Non-pigmented ciliary epithelial cell (primary cell): Measurements from ENCODE around the gene SETD3.

Experiments
- DNase-seq: peaks from one replicate; pipeline ENCODE4 v3.0.0-alpha.2; 2010; ENCODE audit warnings: low read depth

Gene SETD3

GRCh38 chr14:99479906-99480869 lies at the start of gene SETD3:
Gene SETD3, minus strand, starts transcription at chr14:99480859. Its CDS starts 15,054 bp downstream, at chr14:99465805.
- no peak for DNase-seq

GRCh38 chr14:99529899-99530298 lies 49.2 kb upstream of the SETD3 start:
- DNase-seq = no peak

GRCh38 chr14:99527427-99528076 lies 46.9 kb upstream of the SETD3 start:
- no peak for DNase-seq

- DNase-seq = no peak
Observed at GRCh38 chr14:99527026-99527425, 46.4 kb upstream of the SETD3 start.

- DNase-seq = no peak
Observed at GRCh38 chr14:99525699-99526080, 45.0 kb upstream of the SETD3 start.

GRCh38 chr14:99524804-99525698 lies 44.4 kb upstream of the SETD3 start:
- DNase-seq = no peak

- DNase-seq = no peak
Observed at GRCh38 chr14:99524091-99524661, 43.5 kb upstream of the SETD3 start.

GRCh38 chr14:99523704-99524055 lies 43.0 kb upstream of the SETD3 start:
- DNase-seq = no peak

GRCh38 chr14:99522934-99523703 lies 42.5 kb upstream of the SETD3 start:
- DNase-seq = no peak

- no peak for DNase-seq
Observed at GRCh38 chr14:99522457-99522891, 41.8 kb upstream of the SETD3 start.

- DNase-seq = no peak
Observed at GRCh38 chr14:99522025-99522401, 41.4 kb upstream of the SETD3 start.

GRCh38 chr14:99521176-99522024 lies 40.7 kb upstream of the SETD3 start:
- DNase-seq = no peak

- DNase-seq = no peak
Observed at GRCh38 chr14:99520571-99521081, 40.0 kb upstream of the SETD3 start.

GRCh38 chr14:99519931-99520421 lies 39.3 kb upstream of the SETD3 start:
- DNase-seq = no peak

GRCh38 chr14:99519347-99519881 lies 38.8 kb upstream of the SETD3 start:
- no peak for DNase-seq

GRCh38 chr14:99518441-99519346 lies 38.0 kb upstream of the SETD3 start:
- no peak for DNase-seq

- no peak for DNase-seq
Observed at GRCh38 chr14:99517643-99518381, 37.2 kb upstream of the SETD3 start.
